Trophoblast cell (in vitro differentiated cells and primary cell): ENCODE results near the gene RAP1GDS1.
"Not testable (repeated sequence)": the region's sequence is repeated elsewhere in the genome, so short reads cannot be mapped to it uniquely, and the experiment has no call there.

Experiments used
- DNase-seq, 2 donors: peaks; one replicate each; pipeline ENCODE4 v3.0.0-alpha.2; 2016
- H2AFZ ChIP-seq: 2 replicates; pipeline ENCODE4 v1.6.1; 2013; ENCODE audit warnings: low read length, moderate library complexity, mild to moderate bottlenecking; ENCODE audit not compliant: insufficient read depth, poor library complexity
- H2AK5ac ChIP-seq: 2 replicates; pipeline ENCODE4 v1.6.1; 2013; ENCODE audit warnings: mild to moderate bottlenecking, low read length
- H2BK120ac ChIP-seq: 2 replicates; pipeline ENCODE4 v1.6.1; 2013; ENCODE audit warnings: low read length, mild to moderate bottlenecking, moderate library complexity; ENCODE audit not compliant: insufficient read depth, poor library complexity
- H2BK12ac ChIP-seq: 2 replicates; pipeline ENCODE4 v1.6.1; 2013; ENCODE audit warnings: mild to moderate bottlenecking, low read length, moderate library complexity
- H2BK5ac ChIP-seq: 2 replicates; pipeline ENCODE4 v1.6.1; 2013; ENCODE audit warnings: low read length, low read depth, moderate library complexity, mild to moderate bottlenecking; ENCODE audit not compliant: poor library complexity
- H3K14ac ChIP-seq: 2 replicates; pipeline ENCODE4 v1.6.1; 2013; ENCODE audit warnings: mild to moderate bottlenecking, low read length
- H3K18ac ChIP-seq: 2 replicates; pipeline ENCODE4 v1.6.1; 2013; ENCODE audit warnings: mild to moderate bottlenecking, low read length
- H3K23ac ChIP-seq: 2 replicates; pipeline ENCODE4 v1.6.1; 2013; ENCODE audit warnings: low read length
- H3K27ac ChIP-seq: 2 replicates; pipeline ENCODE4 v1.5.1; 2013; ENCODE audit warnings: low read depth, mild to moderate bottlenecking, inconsistent platforms, low read length, moderate library complexity
- H3K27me3 ChIP-seq: 2 replicates; pipeline ENCODE4 v1.6.1; 2013; ENCODE audit warnings: inconsistent platforms, mild to moderate bottlenecking, low read length, moderate library complexity; ENCODE audit not compliant: insufficient read depth
- H3K36me3 ChIP-seq, 2 experiments: 1 replicate in 1 of 2; 2 replicates in 1 of 2; pipeline ENCODE4 v1.6.1; 2013; ENCODE audit warnings: low read length in 2 of 2, mild to moderate bottlenecking in 2 of 2, moderate library complexity in 1 of 2; ENCODE audit not compliant: insufficient read depth in 2 of 2, control insufficient read depth in 1 of 2
- H3K4ac ChIP-seq: 2 replicates; pipeline ENCODE4 v1.6.1; 2013; ENCODE audit warnings: low read depth, mild to moderate bottlenecking, low read length, moderate library complexity
- H3K4me1 ChIP-seq, 2 experiments: 1 replicate in 1 of 2; 2 replicates in 1 of 2; pipeline ENCODE4 v1.6.1; 2013; ENCODE audit warnings: low read length in 2 of 2, mild to moderate bottlenecking in 2 of 2, moderate library complexity in 1 of 2; ENCODE audit not compliant: insufficient read depth in 2 of 2, control insufficient read depth in 1 of 2
- H3K4me2 ChIP-seq: 2 replicates; pipeline ENCODE4 v1.6.1; 2013; ENCODE audit warnings: inconsistent platforms, mild to moderate bottlenecking, low read length, moderate library complexity
- H3K4me3 ChIP-seq: 2 replicates; pipeline ENCODE4 v1.5.1; 2013; ENCODE audit warnings: mild to moderate bottlenecking, low read depth, low read length, inconsistent platforms
- H3K79me1 ChIP-seq: one replicate; pipeline ENCODE4 v1.6.1; 2013; ENCODE audit warnings: low read length
- H3K79me2 ChIP-seq: 2 replicates; pipeline ENCODE4 v1.6.1; 2013; ENCODE audit warnings: low read length, mild to moderate bottlenecking; ENCODE audit not compliant: control insufficient read depth, insufficient read depth, poor library complexity
- H3K9ac ChIP-seq: 2 replicates; pipeline ENCODE4 v1.6.1; 2013; ENCODE audit warnings: mild to moderate bottlenecking, low read length
- H3K9me3 ChIP-seq: 2 replicates; pipeline ENCODE4 v1.6.1; 2013; ENCODE audit warnings: low read depth, mild to moderate bottlenecking, control low read depth, inconsistent platforms, low read length; ENCODE audit not compliant: insufficient read depth
- H4K12ac ChIP-seq: 2 replicates; pipeline ENCODE4 v1.6.1; 2013; ENCODE audit warnings: low read depth, mild to moderate bottlenecking, low read length, moderate library complexity
- H4K8ac ChIP-seq: 2 replicates; pipeline ENCODE4 v1.6.1; 2013; ENCODE audit warnings: low read depth, mild to moderate bottlenecking, low read length, moderate library complexity
- H4K91ac ChIP-seq: one replicate; pipeline ENCODE4 v1.6.1; 2013; ENCODE audit warnings: low read depth, mild to moderate bottlenecking, low read length, moderate library complexity
- WGBS: extraction: QIAGEN DNeasy Blood & Tissue Kit; methylation state at CpG from one replicate; pipeline ENCODE4 v1.1.7; 2013; ENCODE audit warnings: missing lambda C conversion rate; ENCODE audit not compliant: insufficient read length, insufficient coverage; ENCODE audit errors: extremely low coverage; 5-methylcytosine and 5-hydroxymethylcytosine counted together

Gene RAP1GDS1

GRCh38 chr4:98457422-98457821 lies 196.2 kb downstream of the RAP1GDS1 start:
- not testable (repeated sequence) for H2BK120ac ChIP-seq, H3K4me2 ChIP-seq, H3K18ac ChIP-seq, H3K4me3 ChIP-seq, H3K9ac ChIP-seq, H2BK12ac ChIP-seq, H3K36me3 ChIP-seq, H3K79me1 ChIP-seq, H2AK5ac ChIP-seq, H3K4ac ChIP-seq, H3K4me1 ChIP-seq, H2AFZ ChIP-seq, DNase-seq, H4K8ac ChIP-seq, H3K79me2 ChIP-seq, H3K23ac ChIP-seq, H3K27me3 ChIP-seq, H3K14ac ChIP-seq, H4K12ac ChIP-seq, H4K91ac ChIP-seq, H3K9me3 ChIP-seq, H3K27ac ChIP-seq, H2BK5ac ChIP-seq
- no CpG with 5 or more reads among the region's 9 CpGs for WGBS

DNA sequence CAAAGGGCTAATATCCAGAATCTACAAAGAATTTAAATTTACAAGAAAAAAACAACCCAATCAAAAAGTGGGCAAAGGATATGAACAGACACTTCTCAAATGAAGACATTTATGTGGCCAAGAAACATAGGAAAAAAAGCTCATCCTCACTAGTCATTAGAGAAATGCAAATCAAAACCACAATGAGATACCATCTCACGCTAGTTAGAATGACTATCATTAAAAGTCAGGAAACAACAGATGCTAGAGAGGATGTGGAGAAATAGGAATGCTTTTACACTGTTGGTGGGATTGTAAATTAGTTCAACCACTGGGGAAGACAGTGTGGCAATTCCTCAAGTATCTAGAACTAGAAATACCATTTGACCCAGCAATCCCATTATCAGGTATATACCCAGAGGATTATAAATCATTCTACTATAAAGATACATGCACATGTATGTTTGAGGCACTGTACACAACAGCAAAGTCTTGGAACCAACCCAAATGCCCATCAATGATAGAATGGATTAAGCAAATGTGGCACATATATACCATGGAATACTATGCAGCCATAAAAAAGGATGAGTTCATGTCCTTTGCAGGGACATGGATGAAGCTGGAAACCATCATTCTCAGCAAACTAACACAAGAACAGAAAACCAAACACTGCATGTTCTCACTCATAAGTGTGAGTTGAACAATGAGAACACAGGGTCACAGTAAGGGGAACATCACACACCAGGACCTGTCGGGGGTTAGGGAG lies 200.1 kb downstream of the RAP1GDS1 start:
- DNase-seq, H4K12ac ChIP-seq, H3K23ac ChIP-seq, H2BK12ac ChIP-seq, H3K4me3 ChIP-seq, H3K27me3 ChIP-seq, H3K14ac ChIP-seq, H2AFZ ChIP-seq, H2AK5ac ChIP-seq, H3K9me3 ChIP-seq, H3K79me1 ChIP-seq, H4K8ac ChIP-seq, H3K27ac ChIP-seq, H3K79me2 ChIP-seq, H3K9ac ChIP-seq, H3K4me1 ChIP-seq, H3K4me2 ChIP-seq, H4K91ac ChIP-seq, H2BK120ac ChIP-seq, H3K4ac ChIP-seq, H2BK5ac ChIP-seq, H3K18ac ChIP-seq, H3K36me3 ChIP-seq: not testable (repeated sequence)
- no CpG with 5 or more reads among the region's 2 CpGs for WGBS

- Histone ChIP-seq H3K9ac (no peak overlapping the region), H3K4me2 (no peak overlapping the region), H3K79me2 (no peaks in the 10 kb centered on the region), H3K27ac (no peak overlapping the region), H2AK5ac (no peak overlapping the region), H3K79me1 (no peaks in the 10 kb centered on the region), H2BK120ac (no peak overlapping the region), H3K9me3 (no peaks in the 10 kb centered on the region), H3K14ac (no peak overlapping the region), H4K91ac (no peak overlapping the region), H2AFZ (no peak overlapping the region), H4K12ac (no peak overlapping the region), H3K23ac (no peak overlapping the region), H2BK12ac (no peak overlapping the region), H3K4me1 (no peaks in the 10 kb centered on the region), H3K4ac (no peak overlapping the region), H3K27me3 (no peaks in the 10 kb centered on the region), H4K8ac (no peak overlapping the region), H3K18ac (no peak overlapping the region), H2BK5ac (no peak overlapping the region), H3K4me3 (no peak overlapping the region), H3K36me3 (no peaks in the 10 kb centered on the region)
- DNase-seq: no peak
These were observed 201.3 kb downstream of the RAP1GDS1 start for GRCh38 chr4:98462487-98462886.

DNA sequence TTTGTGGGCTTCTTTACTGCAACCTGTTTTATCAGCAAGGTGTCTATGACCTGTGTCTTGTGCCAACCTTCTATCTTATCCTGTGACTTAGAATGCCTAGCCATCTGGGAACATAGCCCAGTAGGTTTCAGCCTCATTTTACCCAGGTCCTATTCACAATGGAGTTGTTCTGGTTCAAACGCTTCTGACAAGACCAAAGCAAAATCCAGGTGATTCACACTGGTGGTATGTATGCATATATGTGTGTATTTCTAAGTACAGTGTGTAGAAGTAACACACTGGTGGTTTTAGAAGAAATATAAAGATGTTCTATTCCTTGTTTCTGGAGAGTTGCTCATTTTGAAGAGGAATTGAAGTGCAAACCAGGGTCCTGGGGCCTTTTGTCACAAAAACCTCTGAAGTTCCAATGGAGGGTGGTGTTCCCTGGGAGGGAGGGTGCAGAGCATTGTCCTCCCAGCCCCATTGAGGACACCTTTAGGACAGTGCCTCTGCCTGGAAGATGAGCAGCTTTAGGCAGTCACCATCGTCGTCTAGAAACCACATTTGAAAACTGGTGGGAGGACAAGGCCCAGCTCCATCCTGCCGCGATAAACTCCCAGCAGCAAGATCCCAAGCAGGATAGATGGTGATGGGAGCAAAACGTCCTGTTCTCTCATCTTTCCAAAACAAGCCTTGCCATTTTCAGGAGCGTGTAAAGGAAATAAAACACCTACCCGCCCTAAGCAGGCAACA lies 205.8 kb downstream of the RAP1GDS1 start:
- no peak overlapping the region for H3K18ac ChIP-seq

More for the DNA sequence above, 205.8 kb downstream of the RAP1GDS1 start:
- H3K27me3 ChIP-seq: no peaks in the 10 kb centered on the region
- H3K36me3 ChIP-seq: no peaks in the 10 kb centered on the region
- H3K4me2 ChIP-seq: no peak overlapping the region
- no peak overlapping the region for H3K27ac ChIP-seq
- H3K9me3 ChIP-seq: no peaks in the 10 kb centered on the region
- H4K8ac ChIP-seq: no peak overlapping the region
- no peaks in the 10 kb centered on the region for H3K4me1 ChIP-seq
- no peak overlapping the region for H3K4ac ChIP-seq
- H2AK5ac ChIP-seq: peak overlapping the region; percentile 28
- no peak for DNase-seq
- no peak overlapping the region for H3K9ac ChIP-seq
- no peak overlapping the region for H2AFZ ChIP-seq
- H2BK5ac ChIP-seq: no peak overlapping the region
- peak overlapping the region; percentile 27 for H2BK12ac ChIP-seq
- H4K12ac ChIP-seq: no peak overlapping the region
- H4K91ac ChIP-seq: no peak overlapping the region
- no peak overlapping the region for H3K23ac ChIP-seq
- H3K14ac ChIP-seq: no peak overlapping the region
- no CpG with 5 or more reads among the region's 8 CpGs for WGBS
- no peak overlapping the region for H3K4me3 ChIP-seq
- H3K79me1 ChIP-seq: no peaks in the 10 kb centered on the region
- no peak overlapping the region for H2BK120ac ChIP-seq
- no peaks in the 10 kb centered on the region for H3K79me2 ChIP-seq
